GM23248 (cell line): ENCODE measurements around the gene SOX5.

Experiments
- EZH2 ChIP-seq: fragments of 200-600 bp; sonication (generic); IDR thresholded peaks from 2 replicates; pipeline ENCODE4 v1.6.1; 2018; ENCODE audit warnings: antibody characterized with exemption, mild to moderate bottlenecking; ENCODE audit not compliant: insufficient read depth, poor library complexity, severe bottlenecking
- EZH2phosphoT487 ChIP-seq: fragments of 200-600 bp; sonication (generic); IDR thresholded peaks from 2 replicates; pipeline ENCODE4 v1.6.1; 2018; ENCODE audit warnings: antibody characterized with exemption, moderate library complexity, mild to moderate bottlenecking, low read depth; ENCODE audit not compliant: insufficient read depth

DNA sequence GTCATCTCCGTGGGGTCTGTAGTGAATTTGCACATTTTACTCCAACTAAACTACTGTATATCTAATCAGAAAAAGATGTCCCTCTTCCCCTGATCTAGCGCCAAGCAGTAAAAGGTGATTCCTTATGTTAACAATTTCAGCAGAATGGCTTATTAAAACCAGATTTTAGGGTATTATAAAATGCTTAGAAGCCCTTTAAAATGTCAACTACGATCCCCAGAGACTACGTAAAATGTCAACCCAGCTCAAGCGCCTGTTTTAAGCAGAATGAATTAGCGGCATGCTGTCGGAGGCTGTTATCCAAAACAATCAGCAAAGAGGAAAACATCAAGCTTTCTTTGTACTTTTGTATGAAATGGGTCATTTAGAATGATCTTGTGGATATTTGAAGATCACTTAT lies 408.9 kb downstream of the SOX5 start:
- TF ChIP-seq EZH2phosphoT487 (no peak), EZH2 (no peak)
